Lower leg skin (tissue), 3 donors: ENCODE data around the gene TMEM117.

Source experiments
- CTCF ChIP-seq, 3 donors: fragments of 450-650 bp; IDR thresholded peaks; one replicate each; pipeline ENCODE4 v1.5.1; 2016; ENCODE audit warnings: antibody characterized with exemption in 3 of 3, mild to moderate bottlenecking in 3 of 3, moderate library complexity in 2 of 3
- POLR2A ChIP-seq, 2 donors: fragments of 450-650 bp; IDR thresholded peaks; one replicate each; pipeline ENCODE4 v1.6.1; 2016 to 2017; ENCODE audit warnings: antibody characterized with exemption in 2 of 2, mild to moderate bottlenecking in 1 of 2, moderate library complexity in 1 of 2

GRCh38 chr12:44367916-44368315 is 532.0 kb downstream of the TMEM117 start:
- TF ChIP-seq CTCF (IDR thresholded peaks at IDR 0.05) (no peak), POLR2A (IDR thresholded peaks at IDR 0.05) (no peak)
